Ovary (tissue), 3 donors: ENCODE data around the gene ANKRD10.

Source experiments
- EP300 ChIP-seq: sonication (generic); formaldehyde crosslinking; IDR thresholded peaks from one replicate; pipeline ENCODE4 v1.6.1; 2017; ENCODE audit warnings: antibody characterized with exemption
- TF ChIP-seq, protein P1 (sequence below), 3 donors: fragments of 450-650 bp in 2 of 3; fragments of 200-600 bp in 1 of 3; IDR thresholded peaks; one replicate each; pipeline versions ENCODE4 v1.5.1 to v1.8.0; 2016 to 2022; ENCODE audit warnings: antibody characterized with exemption in 3 of 3, mild to moderate bottlenecking in 1 of 3
- donor health status: DM: no; HTN: no; CAD: no.

DNA sequence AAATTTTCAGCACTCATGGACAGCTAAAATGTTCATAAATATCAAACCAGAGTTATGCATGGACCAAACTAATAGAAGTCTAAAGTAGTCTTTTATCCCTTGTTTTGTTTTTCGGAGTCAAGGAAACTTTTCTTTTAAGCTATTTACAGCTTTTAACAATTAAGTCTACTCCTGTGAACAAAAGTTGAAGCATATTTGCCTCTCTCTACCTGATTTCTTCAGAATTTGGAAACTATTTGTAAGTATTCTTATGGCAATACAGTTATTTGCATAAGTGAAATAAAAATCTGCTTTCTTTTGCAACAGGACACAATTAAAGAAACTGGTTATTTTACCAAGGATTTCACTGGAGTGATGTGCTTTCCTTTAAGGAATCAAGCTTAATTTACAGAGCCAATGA, 47.1 kb upstream of the ANKRD10 start:
- TF ChIP-seq, protein P1, sequence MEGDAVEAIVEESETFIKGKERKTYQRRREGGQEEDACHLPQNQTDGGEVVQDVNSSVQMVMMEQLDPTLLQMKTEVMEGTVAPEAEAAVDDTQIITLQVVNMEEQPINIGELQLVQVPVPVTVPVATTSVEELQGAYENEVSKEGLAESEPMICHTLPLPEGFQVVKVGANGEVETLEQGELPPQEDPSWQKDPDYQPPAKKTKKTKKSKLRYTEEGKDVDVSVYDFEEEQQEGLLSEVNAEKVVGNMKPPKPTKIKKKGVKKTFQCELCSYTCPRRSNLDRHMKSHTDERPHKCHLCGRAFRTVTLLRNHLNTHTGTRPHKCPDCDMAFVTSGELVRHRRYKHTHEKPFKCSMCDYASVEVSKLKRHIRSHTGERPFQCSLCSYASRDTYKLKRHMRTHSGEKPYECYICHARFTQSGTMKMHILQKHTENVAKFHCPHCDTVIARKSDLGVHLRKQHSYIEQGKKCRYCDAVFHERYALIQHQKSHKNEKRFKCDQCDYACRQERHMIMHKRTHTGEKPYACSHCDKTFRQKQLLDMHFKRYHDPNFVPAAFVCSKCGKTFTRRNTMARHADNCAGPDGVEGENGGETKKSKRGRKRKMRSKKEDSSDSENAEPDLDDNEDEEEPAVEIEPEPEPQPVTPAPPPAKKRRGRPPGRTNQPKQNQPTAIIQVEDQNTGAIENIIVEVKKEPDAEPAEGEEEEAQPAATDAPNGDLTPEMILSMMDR (IDR thresholded peaks at IDR 0.05): no peak
- TF ChIP-seq EP300: no peak
